UCSD-AML1 (cell line): ENCODE measurements around the gene MYPN.
"Not testable (repeated sequence)": the region's sequence is repeated elsewhere in the genome, so short reads cannot be mapped to it uniquely, and the experiment has no call there.

Experiments used
- DNase-seq: peaks from one replicate; lab custom pipeline; 2025; ENCODE audit not compliant: unreplicated experiment; lab: John Stamatoyannopoulos, UW

MYPN gene

GRCh38 chr10:68166871-68167585 lies 57.7 kb downstream of the MYPN start:
- DNase-seq = no peak

- DNase-seq = no peak
Measured at GRCh38 chr10:68167586-68168189, 58.4 kb downstream of the MYPN start.

GRCh38 chr10:68171539-68172080 lies 62.3 kb downstream of the MYPN start:
- no peak for DNase-seq

GRCh38 chr10:68172324-68172723 lies 63.0 kb downstream of the MYPN start:
- no peak for DNase-seq

- no peak for DNase-seq
Measured at GRCh38 chr10:68175949-68176348, 66.7 kb downstream of the MYPN start.

GRCh38 chr10:68176797-68177196 lies 67.5 kb downstream of the MYPN start:
- DNase-seq = no peak

- no peak for DNase-seq
Measured at GRCh38 chr10:68178592-68178991, 69.3 kb downstream of the MYPN start.

GRCh38 chr10:68179016-68179415 lies 69.7 kb downstream of the MYPN start:
- no peak for DNase-seq

GRCh38 chr10:68180490-68180889 lies 71.2 kb downstream of the MYPN start:
- DNase-seq = no peak

GRCh38 chr10:68184546-68184945 lies 75.3 kb downstream of the MYPN start:
- DNase-seq = no peak

- DNase-seq = no peak
Measured at GRCh38 chr10:68185085-68185484, 75.8 kb downstream of the MYPN start.

GRCh38 chr10:68188835-68189234 lies 79.5 kb downstream of the MYPN start:
- no peak for DNase-seq

- no peak for DNase-seq
Measured at GRCh38 chr10:68192113-68192512, 82.8 kb downstream of the MYPN start.

GRCh38 chr10:68194290-68194689 lies 85.0 kb downstream of the MYPN start:
- no peak for DNase-seq

GRCh38 chr10:68195776-68196175 lies 86.5 kb downstream of the MYPN start:
- DNase-seq = not testable (repeated sequence)

- DNase-seq = no peak
Measured at GRCh38 chr10:68196701-68197100, 87.4 kb downstream of the MYPN start.

- peak; percentile 33 for DNase-seq
Measured at GRCh38 chr10:68202960-68203353, 93.7 kb downstream of the MYPN start.

- DNase-seq = peak; percentile 53
Measured at GRCh38 chr10:68208424-68209042, 99.2 kb downstream of the MYPN start.

GRCh38 chr10:68211669-68212068 lies 102.4 kb downstream of the MYPN start:
- DNase-seq = no peak

GRCh38 chr10:68212721-68213352 lies 103.5 kb downstream of the MYPN start:
- DNase-seq = no peak

- no peak for DNase-seq
Measured at GRCh38 chr10:68218786-68219185, 109.5 kb downstream of the MYPN start.

GRCh38 chr10:68221196-68221595 lies 111.9 kb downstream of the MYPN start:
- DNase-seq = no peak
